Neuronal stem cell (in vitro differentiated cells): ENCODE results near the gene EFCAB9.

Source experiments
- DNase-seq: peaks from one replicate; pipeline ENCODE4 v3.0.0-alpha.2; 2013; ENCODE audit warnings: low spot score
- H2AFZ ChIP-seq: one replicate; pipeline ENCODE4 v1.6.1; 2013; ENCODE audit warnings: mild to moderate bottlenecking, low read length, inconsistent platforms
- H2AK5ac ChIP-seq: 2 replicates; pipeline ENCODE4 v1.6.1; 2013; ENCODE audit warnings: low read depth, mild to moderate bottlenecking, inconsistent platforms, low read length, moderate library complexity, mixed read lengths
- H2BK120ac ChIP-seq: 2 replicates; pipeline ENCODE4 v1.6.1; 2013; ENCODE audit warnings: low read depth, mild to moderate bottlenecking, inconsistent platforms, low read length, moderate library complexity, mixed read lengths
- H2BK12ac ChIP-seq: one replicate; pipeline ENCODE4 v1.6.1; 2013; ENCODE audit warnings: low read length, inconsistent platforms
- H2BK15ac ChIP-seq: 2 replicates; pipeline ENCODE4 v1.6.1; 2013; ENCODE audit warnings: mild to moderate bottlenecking, low read length, inconsistent platforms, mixed read lengths
- H2BK5ac ChIP-seq: one replicate; pipeline ENCODE4 v1.6.1; 2013; ENCODE audit warnings: inconsistent platforms, mild to moderate bottlenecking, low read length, moderate library complexity
- H3K14ac ChIP-seq: one replicate; pipeline ENCODE4 v1.6.1; 2013; ENCODE audit warnings: low read length, inconsistent platforms
- H3K18ac ChIP-seq: 2 replicates; pipeline ENCODE4 v1.6.1; 2013; ENCODE audit warnings: low read length, inconsistent platforms
- H3K23ac ChIP-seq: 2 replicates; pipeline ENCODE4 v1.6.1; 2013; ENCODE audit warnings: low read depth, mild to moderate bottlenecking, mixed read lengths, low read length, inconsistent platforms; ENCODE audit not compliant: poor library complexity
- H3K27ac ChIP-seq: replicated peaks from 3 replicates; pipeline ENCODE4 v1.5.1; 2013; ENCODE audit warnings: low read length, inconsistent platforms
- H3K27me3 ChIP-seq, 3 experiments: 2 replicates each; pipeline ENCODE4 v1.6.1; 2013; ENCODE audit warnings: low read length in 3 of 3, mild to moderate bottlenecking in 2 of 3, inconsistent platforms in 1 of 3, low read depth in 1 of 3, mixed read lengths in 1 of 3, moderate library complexity in 1 of 3; ENCODE audit not compliant: control insufficient read depth in 3 of 3, insufficient read depth in 3 of 3
- H3K36me3 ChIP-seq, 2 donors: replicated peaks in 1 of 2; 2 replicates each; pipeline ENCODE4 v1.6.1; 2013; ENCODE audit warnings: low read length in 2 of 2; ENCODE audit not compliant: control insufficient read depth in 2 of 2, insufficient read depth in 2 of 2
- H3K4ac ChIP-seq: 2 replicates; pipeline ENCODE4 v1.6.1; 2013; ENCODE audit warnings: inconsistent platforms, mild to moderate bottlenecking, low read length, moderate library complexity
- H3K4me1 ChIP-seq, 2 donors: 1 replicate in 1 of 2; 2 replicates in 1 of 2; pipeline ENCODE4 v1.6.1; 2013; ENCODE audit warnings: low read length in 2 of 2, low read depth in 1 of 2; ENCODE audit not compliant: control insufficient read depth in 2 of 2, insufficient read depth in 1 of 2
- H3K4me2 ChIP-seq: one replicate; pipeline ENCODE4 v1.6.1; 2013; ENCODE audit warnings: mild to moderate bottlenecking, low read length, inconsistent platforms; ENCODE audit not compliant: insufficient read depth, poor library complexity, severe bottlenecking
- H3K4me3 ChIP-seq, 2 donors: 2 replicates each; pipeline ENCODE4 v1.5.1; 2013; ENCODE audit warnings: low read length in 2 of 2, mild to moderate bottlenecking in 2 of 2, inconsistent platforms in 1 of 2, moderate library complexity in 1 of 2
- H3K79me1 ChIP-seq: one replicate; pipeline ENCODE4 v1.6.1; 2013; ENCODE audit warnings: low read depth, mild to moderate bottlenecking, inconsistent platforms, low read length, moderate library complexity
- H3K9ac ChIP-seq: one replicate; pipeline ENCODE4 v1.6.1; 2013; ENCODE audit warnings: mild to moderate bottlenecking, low read depth, low read length, inconsistent platforms; ENCODE audit not compliant: poor library complexity
- H3K9me3 ChIP-seq, 2 donors: replicated peaks in 1 of 2; 2 replicates each; pipeline versions ENCODE3 to v1.6.1; 2013; ENCODE audit warnings: low read length in 2 of 2, mild to moderate bottlenecking in 2 of 2, inconsistent platforms in 1 of 2, low read depth in 1 of 2, mixed read lengths in 1 of 2, moderate library complexity in 1 of 2; ENCODE audit not compliant: control insufficient read depth in 2 of 2, insufficient read depth in 1 of 2
- H4K8ac ChIP-seq: one replicate; pipeline ENCODE4 v1.6.1; 2013; ENCODE audit warnings: low read depth, mild to moderate bottlenecking, inconsistent platforms, low read length, moderate library complexity
- H4K91ac ChIP-seq: one replicate; pipeline ENCODE4 v1.6.1; 2013; ENCODE audit warnings: low read length, low read depth, mild to moderate bottlenecking, inconsistent platforms; ENCODE audit not compliant: poor library complexity
- WGBS, 2 donors: extraction: QIAGEN DNeasy Blood & Tissue Kit; methylation state at CpG; one replicate each; pipeline ENCODE4 v1.1.7; 2013; ENCODE audit warnings: missing lambda C conversion rate in 2 of 2, mixed read lengths in 1 of 2; ENCODE audit not compliant: insufficient read length in 2 of 2, insufficient replicate concordance in 1 of 2; ENCODE audit errors: extremely low coverage in 2 of 2; 5-methylcytosine and 5-hydroxymethylcytosine counted together

EFCAB9 gene

DNA sequence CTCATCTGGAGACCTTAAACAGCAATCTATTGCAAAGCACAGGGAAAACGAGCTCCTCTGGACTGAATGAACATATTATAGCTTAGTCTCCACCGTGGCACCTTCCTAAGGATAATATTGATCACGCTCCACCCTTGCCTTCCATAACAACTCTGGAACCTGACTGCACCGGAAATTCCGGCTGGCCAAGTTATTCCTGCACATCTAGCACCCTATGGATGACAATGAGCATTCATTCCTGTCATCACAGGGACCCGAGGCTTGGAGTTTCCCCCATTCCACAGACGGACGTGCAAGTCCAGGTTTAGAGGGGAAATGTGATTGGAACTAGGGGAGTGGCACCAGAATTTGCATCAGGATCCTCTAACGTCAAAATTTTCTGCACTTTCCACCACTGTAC lies 33.5 kb upstream of the EFCAB9 start:
- WGBS, 2 donors, result no CpG with 5 or more reads among the region's 9 CpGs
- H3K9me3 ChIP-seq, result peaks cover 0 to 7% of the 10 kb centered on the region in 2 donors
- H3K9ac ChIP-seq, result no peak overlapping the region
- no peak overlapping the region for H2BK12ac ChIP-seq
- H3K36me3 ChIP-seq, result peaks cover 0 to 3% of the 10 kb centered on the region in 2 donors
- no peak overlapping the region for H3K4me3 ChIP-seq
- no peak overlapping the region for H4K91ac ChIP-seq
- H3K27me3 ChIP-seq, result no peaks in the 10 kb centered on the region
- peaks cover 5% of the 10 kb centered on the region in 2 donors for H3K4me1 ChIP-seq
- H2AK5ac ChIP-seq, result no peak overlapping the region
- H3K14ac ChIP-seq, result no peak overlapping the region
- no peak overlapping the region for H2BK120ac ChIP-seq
- H3K4me2 ChIP-seq, result no peak overlapping the region
- no peak overlapping the region for H3K18ac ChIP-seq
- no peak overlapping the region for H2BK15ac ChIP-seq
- no peak overlapping the region for H3K27ac ChIP-seq
- no peak for DNase-seq
- H3K4ac ChIP-seq, result no peak overlapping the region
- H3K79me1 ChIP-seq, result no peaks in the 10 kb centered on the region
- H2AFZ ChIP-seq, result no peak overlapping the region
- no peak overlapping the region for H4K8ac ChIP-seq
- H3K23ac ChIP-seq, result no peak overlapping the region
- no peak overlapping the region for H2BK5ac ChIP-seq

DNA sequence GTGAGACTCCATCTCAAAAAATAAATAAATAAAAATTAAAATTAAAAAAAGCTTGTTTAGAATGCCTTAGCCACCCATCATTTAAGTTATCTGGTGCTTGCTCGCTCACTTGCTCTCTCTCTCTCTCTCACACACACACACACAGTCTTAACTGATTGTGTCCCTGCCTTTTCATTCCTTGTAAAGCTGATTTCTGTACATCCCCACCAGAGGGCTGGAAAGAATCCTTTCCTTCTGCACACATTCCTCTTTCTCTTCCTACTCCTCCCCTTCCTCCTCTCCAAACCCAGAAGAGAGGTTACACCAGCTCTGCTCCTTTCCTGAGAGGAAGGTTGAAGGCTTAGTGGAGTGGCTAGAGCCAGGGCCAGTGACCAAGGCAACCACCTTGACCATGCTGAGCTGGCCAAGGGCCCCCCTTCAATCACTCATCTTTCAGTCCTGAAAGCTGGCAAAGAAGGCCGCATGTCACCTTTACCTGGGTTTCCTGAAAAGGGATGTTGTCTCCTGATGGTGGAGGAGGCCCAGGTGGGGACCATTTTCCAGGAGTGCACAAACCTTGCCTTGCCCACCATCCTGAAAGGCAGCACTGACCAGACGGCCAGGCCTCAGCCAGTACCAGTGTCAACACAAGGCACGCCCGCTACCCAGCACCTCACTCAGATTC lies 31.5 kb upstream of the EFCAB9 start:
- no peak overlapping the region for H4K8ac ChIP-seq
- H2AK5ac ChIP-seq, result no peak overlapping the region
- no peak overlapping the region for H3K23ac ChIP-seq
- H3K9ac ChIP-seq, result no peak overlapping the region
- H2BK5ac ChIP-seq, result no peak overlapping the region
- no CpG with 5 or more reads among the region's 5 CpGs for WGBS, 2 donors
- no peak overlapping the region for H2BK15ac ChIP-seq
- no peaks in the 10 kb centered on the region for H3K27me3 ChIP-seq
- H3K4me1 ChIP-seq, result peaks cover 0 to 5% of the 10 kb centered on the region in 2 donors
- peaks cover 0 to 7% of the 10 kb centered on the region in 2 donors for H3K9me3 ChIP-seq
- no peak overlapping the region for H2AFZ ChIP-seq
- no peaks in the 10 kb centered on the region for H3K36me3 ChIP-seq
- H2BK12ac ChIP-seq, result no peak overlapping the region
- no peak for DNase-seq
- H3K14ac ChIP-seq, result no peak overlapping the region
- H3K79me1 ChIP-seq, result no peaks in the 10 kb centered on the region
- H3K18ac ChIP-seq, result no peak overlapping the region
- H3K27ac ChIP-seq, result no peak overlapping the region
- H3K4ac ChIP-seq, result no peak overlapping the region
- H2BK120ac ChIP-seq, result no peak overlapping the region
- H3K4me3 ChIP-seq, result no peak overlapping the region
- no peak overlapping the region for H4K91ac ChIP-seq
- H3K4me2 ChIP-seq, result no peak overlapping the region

DNA sequence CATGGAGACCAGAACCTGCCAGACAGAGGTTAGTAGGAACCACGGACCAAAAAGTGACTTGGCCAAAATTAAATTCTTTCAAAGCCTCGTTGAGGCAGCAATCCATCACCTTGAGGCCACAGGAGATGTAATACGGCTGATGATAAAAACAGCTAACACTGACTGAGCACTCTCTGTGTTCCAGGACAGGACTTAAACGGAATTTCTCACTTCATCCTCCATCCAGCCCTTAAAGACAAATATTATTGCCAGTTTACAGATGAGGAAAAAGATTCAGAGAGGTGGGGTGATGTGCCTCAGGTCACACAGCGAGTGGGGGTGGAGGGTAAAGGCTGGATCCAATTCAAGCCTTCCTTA lies 31.0 kb upstream of the EFCAB9 start:
- H3K4me2 ChIP-seq, result no peak overlapping the region

DNA sequence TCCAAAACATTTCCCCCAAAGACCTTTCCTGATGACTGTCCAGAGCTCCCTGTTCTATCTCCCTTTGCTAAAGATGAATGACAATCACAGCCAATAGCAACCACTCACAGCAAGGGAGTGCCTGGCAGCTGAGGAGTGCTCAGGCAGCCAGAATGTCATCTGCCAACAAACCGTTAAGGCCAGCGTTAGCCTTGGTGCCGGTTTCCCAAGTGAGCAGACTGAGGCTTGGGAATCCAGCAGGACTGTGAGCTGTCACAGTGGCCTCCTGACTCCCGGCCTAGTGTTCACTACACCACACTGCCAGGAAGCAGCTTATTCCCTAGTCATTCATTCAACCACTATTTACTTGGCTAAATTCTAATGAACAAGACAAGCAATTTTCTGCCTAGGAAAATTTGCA lies 30.6 kb upstream of the EFCAB9 start:
- H3K4me2 ChIP-seq, result no peak overlapping the region
- H2BK15ac ChIP-seq, result no peak overlapping the region
- no peak for DNase-seq
- WGBS, 2 donors, result no CpG with 5 or more reads among the region's 4 CpGs
- no peak overlapping the region for H2BK120ac ChIP-seq
- H3K14ac ChIP-seq, result no peak overlapping the region
- no peaks in the 10 kb centered on the region for H3K79me1 ChIP-seq
- H2BK5ac ChIP-seq, result no peak overlapping the region
- no peak overlapping the region for H4K91ac ChIP-seq
- no peak overlapping the region for H3K23ac ChIP-seq
- no peak overlapping the region for H3K18ac ChIP-seq
- no peak overlapping the region for H3K27ac ChIP-seq
- H2AK5ac ChIP-seq, result no peak overlapping the region
- no peak overlapping the region for H3K9ac ChIP-seq
- no peak overlapping the region for H2AFZ ChIP-seq
- no peaks in the 10 kb centered on the region for H3K36me3 ChIP-seq
- H3K4me1 ChIP-seq, result peaks cover 4 to 13% of the 10 kb centered on the region in 2 donors
- no peaks in the 10 kb centered on the region for H3K9me3 ChIP-seq
- no peak overlapping the region for H3K4ac ChIP-seq
- H3K27me3 ChIP-seq, result no peaks in the 10 kb centered on the region
- no peak overlapping the region for H3K4me3 ChIP-seq
- H4K8ac ChIP-seq, result no peak overlapping the region
- no peak overlapping the region for H2BK12ac ChIP-seq

More for the DNA sequence above, 31.0 kb upstream of the EFCAB9 start:
- Histone ChIP-seq H2AFZ (no peak overlapping the region), H2AK5ac (no peak overlapping the region), H4K8ac (no peak overlapping the region), H3K9me3 (peaks cover 0 to 3% of the 10 kb centered on the region in 2 donors), H3K18ac (no peak overlapping the region), H3K79me1 (no peaks in the 10 kb centered on the region), H3K27me3 (no peaks in the 10 kb centered on the region), H2BK5ac (no peak overlapping the region), H3K4me1 (peaks cover 1 to 9% of the 10 kb centered on the region in 2 donors), H3K27ac (no peak overlapping the region), H2BK15ac (no peak overlapping the region), H3K14ac (no peak overlapping the region), H2BK120ac (no peak overlapping the region), H3K23ac (no peak overlapping the region), H3K36me3 (no peaks in the 10 kb centered on the region), H3K9ac (no peak overlapping the region), H4K91ac (no peak overlapping the region), H2BK12ac (no peak overlapping the region), H3K4me3 (no peak overlapping the region), H3K4ac (no peak overlapping the region)
- no peak for DNase-seq
- no CpG with 5 or more reads among the region's 5 CpGs for WGBS, 2 donors
